B cell (primary cell): Measurements from ENCODE around the gene SNF8.

ENCODE experiments used
- EZH2 ChIP-seq: IDR thresholded peaks from 2 replicates; pipeline ENCODE4 v1.6.1; 2012; ENCODE audit warnings: borderline replicate concordance, low read depth, mild to moderate bottlenecking, moderate library complexity, low read length; ENCODE audit not compliant: insufficient read depth, poor library complexity, severe bottlenecking
- TF ChIP-seq, protein P1 (sequence below): fragments of 200-600 bp; IDR thresholded peaks from one replicate; pipeline ENCODE4 v1.8.0; 2022; ENCODE audit warnings: antibody characterized with exemption, mild to moderate bottlenecking

DNA sequence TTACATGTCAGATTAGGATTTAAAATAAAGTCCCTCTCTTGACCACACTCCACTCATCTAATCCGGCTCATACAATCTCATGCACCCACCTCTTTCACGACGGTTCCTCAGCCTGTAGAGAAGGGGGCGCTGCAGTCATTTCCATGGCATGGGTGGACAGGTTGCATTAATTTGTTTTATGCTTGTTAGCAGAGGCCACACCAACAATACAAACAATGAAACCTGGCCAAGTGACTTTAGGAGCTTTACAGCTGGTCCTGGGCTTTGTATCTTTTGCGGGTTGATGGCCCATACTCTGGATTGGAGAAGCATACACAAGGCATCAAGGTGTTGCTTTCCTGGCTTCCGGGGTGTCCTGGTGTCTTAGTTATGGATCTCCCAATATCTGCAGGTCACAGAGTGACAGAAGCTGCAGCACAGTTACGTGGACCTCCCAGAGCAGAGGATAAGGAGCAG, 9.7 kb upstream of the SNF8 start:
- TF ChIP-seq, protein P1, sequence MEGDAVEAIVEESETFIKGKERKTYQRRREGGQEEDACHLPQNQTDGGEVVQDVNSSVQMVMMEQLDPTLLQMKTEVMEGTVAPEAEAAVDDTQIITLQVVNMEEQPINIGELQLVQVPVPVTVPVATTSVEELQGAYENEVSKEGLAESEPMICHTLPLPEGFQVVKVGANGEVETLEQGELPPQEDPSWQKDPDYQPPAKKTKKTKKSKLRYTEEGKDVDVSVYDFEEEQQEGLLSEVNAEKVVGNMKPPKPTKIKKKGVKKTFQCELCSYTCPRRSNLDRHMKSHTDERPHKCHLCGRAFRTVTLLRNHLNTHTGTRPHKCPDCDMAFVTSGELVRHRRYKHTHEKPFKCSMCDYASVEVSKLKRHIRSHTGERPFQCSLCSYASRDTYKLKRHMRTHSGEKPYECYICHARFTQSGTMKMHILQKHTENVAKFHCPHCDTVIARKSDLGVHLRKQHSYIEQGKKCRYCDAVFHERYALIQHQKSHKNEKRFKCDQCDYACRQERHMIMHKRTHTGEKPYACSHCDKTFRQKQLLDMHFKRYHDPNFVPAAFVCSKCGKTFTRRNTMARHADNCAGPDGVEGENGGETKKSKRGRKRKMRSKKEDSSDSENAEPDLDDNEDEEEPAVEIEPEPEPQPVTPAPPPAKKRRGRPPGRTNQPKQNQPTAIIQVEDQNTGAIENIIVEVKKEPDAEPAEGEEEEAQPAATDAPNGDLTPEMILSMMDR = no peak
- no peak for TF ChIP-seq EZH2
